ENCODE measurements around the gene DYNLL2.

- no peak for TF ChIP-seq CTCF (IDR thresholded peaks at IDR 0.05; ENCODE audit: insufficient read depth, low read depth, low read length)
- no peak for TF ChIP-seq EZH2 (IDR thresholded peaks at IDR 0.05; ENCODE audit: insufficient read depth, low read length)
Observed at GRCh38 chr17:58056476-58056875, 26.7 kb upstream of the DYNLL2 start.

Measured in astrocyte (in vitro differentiated cells and primary cell).